Rectal smooth muscle tissue (tissue), 1 donor: ENCODE measurements around the gene ATP1A4.

Experiments used
- H3K27ac ChIP-seq: one replicate; pipeline ENCODE4 v1.7.0; 2013; ENCODE audit warnings: low read depth, low read length, inconsistent platforms
- H3K27me3 ChIP-seq: one replicate; pipeline ENCODE4 v1.7.0; 2013; ENCODE audit warnings: low read length; ENCODE audit not compliant: control insufficient read depth, insufficient read depth
- H3K36me3 ChIP-seq: one replicate; pipeline ENCODE4 v1.7.0; 2013; ENCODE audit warnings: low read length; ENCODE audit not compliant: control insufficient read depth, insufficient read depth
- H3K4me1 ChIP-seq: one replicate; pipeline ENCODE4 v1.7.0; 2013; ENCODE audit warnings: low read length; ENCODE audit not compliant: control insufficient read depth, insufficient read depth
- H3K4me3 ChIP-seq: one replicate; pipeline ENCODE4 v1.7.0; 2013; ENCODE audit warnings: low read length
- H3K9ac ChIP-seq: one replicate; pipeline ENCODE4 v1.7.0; 2013; ENCODE audit warnings: low read length

ATP1A4 gene

GRCh38 chr1:160158031-160158430, 6.6 kb downstream of the ATP1A4 start:
- Histone ChIP-seq H3K4me1 (no peaks in the 10 kb centered on the region), H3K9ac (no peak overlapping the region), H3K27ac (no peak overlapping the region), H3K4me3 (no peak overlapping the region), H3K36me3 (no peaks in the 10 kb centered on the region), H3K27me3 (no peaks in the 10 kb centered on the region)

- H3K27ac ChIP-seq: no peak overlapping the region
- H3K4me1 ChIP-seq: no peaks in the 10 kb centered on the region
- H3K36me3 ChIP-seq: no peaks in the 10 kb centered on the region
- no peak overlapping the region for H3K4me3 ChIP-seq
- no peaks in the 10 kb centered on the region for H3K27me3 ChIP-seq
- H3K9ac ChIP-seq: no peak overlapping the region
Observed at GRCh38 chr1:160158534-160158933, 7.1 kb downstream of the ATP1A4 start.

DNA sequence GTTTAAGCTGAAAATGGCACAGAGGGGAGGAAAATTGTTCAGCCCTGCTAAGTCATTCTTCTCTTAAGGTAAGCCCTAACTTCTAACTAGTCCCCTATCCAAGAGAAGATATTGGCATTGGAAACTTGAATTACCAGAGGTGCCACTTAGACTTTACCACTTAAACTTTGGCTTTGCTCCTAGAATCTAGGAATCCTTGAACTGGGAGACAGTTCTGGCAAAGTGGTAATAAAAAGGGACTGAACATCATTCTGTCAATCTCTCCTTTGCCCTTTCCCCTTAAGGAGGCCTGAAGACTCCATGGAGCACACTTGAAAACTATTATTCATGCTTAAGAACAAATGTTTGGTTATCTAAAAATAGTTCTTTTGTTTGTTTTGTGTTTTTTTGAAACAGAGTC, 8.4 kb downstream of the ATP1A4 start:
- H3K4me1 ChIP-seq: no peaks in the 10 kb centered on the region
- no peak overlapping the region for H3K27ac ChIP-seq
- no peaks in the 10 kb centered on the region for H3K27me3 ChIP-seq
- H3K36me3 ChIP-seq: no peaks in the 10 kb centered on the region
- no peak overlapping the region for H3K4me3 ChIP-seq
- no peak overlapping the region for H3K9ac ChIP-seq

GRCh38 chr1:160161965-160162705, 10.7 kb downstream of the ATP1A4 start:
- Histone ChIP-seq H3K36me3 (no peaks in the 10 kb centered on the region), H3K9ac (no peak overlapping the region), H3K4me3 (no peak overlapping the region), H3K27ac (no peak overlapping the region), H3K27me3 (no peaks in the 10 kb centered on the region), H3K4me1 (no peaks in the 10 kb centered on the region)

GRCh38 chr1:160162931-160163330, 11.5 kb downstream of the ATP1A4 start:
- Histone ChIP-seq H3K36me3 (no peaks in the 10 kb centered on the region), H3K9ac (no peak overlapping the region), H3K4me3 (no peak overlapping the region), H3K4me1 (no peaks in the 10 kb centered on the region), H3K27me3 (no peaks in the 10 kb centered on the region), H3K27ac (no peak overlapping the region)

DNA sequence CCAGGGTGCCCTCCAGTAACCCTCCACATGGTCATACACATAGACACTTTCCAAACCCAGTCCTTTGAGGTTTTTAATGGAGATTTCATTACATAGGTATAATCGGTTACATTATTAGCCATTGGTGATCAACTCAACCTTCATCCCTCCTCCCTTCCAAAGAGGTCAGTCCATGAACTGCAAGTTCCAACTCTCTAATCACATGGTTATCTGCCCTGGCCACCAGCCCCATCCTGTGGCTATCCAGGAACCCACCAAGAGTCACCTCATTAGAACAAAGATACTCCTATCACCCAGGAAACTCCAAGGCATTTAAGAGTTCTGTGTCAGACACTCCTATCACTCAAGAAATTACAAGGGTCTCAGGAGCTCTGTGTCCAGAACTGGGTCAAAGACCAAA, 12.2 kb downstream of the ATP1A4 start:
- no peaks in the 10 kb centered on the region for H3K4me1 ChIP-seq
- no peak overlapping the region for H3K9ac ChIP-seq
- H3K4me3 ChIP-seq: no peak overlapping the region
- H3K27ac ChIP-seq: no peak overlapping the region
- H3K27me3 ChIP-seq: no peaks in the 10 kb centered on the region
- H3K36me3 ChIP-seq: no peaks in the 10 kb centered on the region

DNA sequence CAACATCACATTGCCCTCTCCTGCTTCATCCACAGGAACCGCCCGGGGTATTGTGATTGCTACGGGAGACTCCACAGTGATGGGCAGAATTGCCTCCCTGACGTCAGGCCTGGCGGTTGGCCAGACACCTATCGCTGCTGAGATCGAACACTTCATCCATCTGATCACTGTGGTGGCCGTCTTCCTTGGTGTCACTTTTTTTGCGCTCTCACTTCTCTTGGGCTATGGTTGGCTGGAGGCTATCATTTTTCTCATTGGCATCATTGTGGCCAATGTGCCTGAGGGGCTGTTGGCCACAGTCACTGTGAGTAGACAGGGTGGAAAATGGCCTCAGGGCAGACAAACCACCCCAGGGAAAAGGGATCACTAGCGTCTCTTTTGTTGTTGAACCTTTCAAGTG, 12.7 kb downstream of the ATP1A4 start:
- Histone ChIP-seq H3K36me3 (no peaks in the 10 kb centered on the region), H3K9ac (no peak overlapping the region), H3K4me1 (no peaks in the 10 kb centered on the region), H3K27me3 (no peaks in the 10 kb centered on the region), H3K4me3 (no peak overlapping the region), H3K27ac (no peak overlapping the region)

- no peaks in the 10 kb centered on the region for H3K36me3 ChIP-seq
- no peak overlapping the region for H3K27ac ChIP-seq
Observed at GRCh38 chr1:160166166-160166868, 14.9 kb downstream of the ATP1A4 start.

GRCh38 chr1:160167056-160167455, 15.7 kb downstream of the ATP1A4 start:
- H3K36me3 ChIP-seq: no peaks in the 10 kb centered on the region
- H3K4me3 ChIP-seq: no peak overlapping the region
- no peaks in the 10 kb centered on the region for H3K27me3 ChIP-seq
- no peak overlapping the region for H3K9ac ChIP-seq
- no peaks in the 10 kb centered on the region for H3K4me1 ChIP-seq
- no peak overlapping the region for H3K27ac ChIP-seq

More at GRCh38 chr1:160166166-160166868, 14.9 kb downstream of the ATP1A4 start:
- Histone ChIP-seq H3K4me3 (no peak overlapping the region), H3K9ac (no peak overlapping the region), H3K27me3 (no peaks in the 10 kb centered on the region), H3K4me1 (no peaks in the 10 kb centered on the region)

GRCh38 chr1:160167580-160167979, 16.2 kb downstream of the ATP1A4 start:
- H3K27ac ChIP-seq: no peak overlapping the region
- H3K9ac ChIP-seq: no peak overlapping the region
- no peaks in the 10 kb centered on the region for H3K4me1 ChIP-seq
- H3K4me3 ChIP-seq: no peak overlapping the region
- H3K27me3 ChIP-seq: no peaks in the 10 kb centered on the region
- H3K36me3 ChIP-seq: no peaks in the 10 kb centered on the region

- Histone ChIP-seq H3K9ac (no peak overlapping the region), H3K4me3 (no peak overlapping the region), H3K36me3 (no peaks in the 10 kb centered on the region), H3K27ac (no peak overlapping the region), H3K4me1 (no peaks in the 10 kb centered on the region), H3K27me3 (no peaks in the 10 kb centered on the region)
Observed at GRCh38 chr1:160168016-160168415, 16.6 kb downstream of the ATP1A4 start.

GRCh38 chr1:160168609-160169369, 17.4 kb downstream of the ATP1A4 start:
- H3K4me3 ChIP-seq: no peak overlapping the region
- no peak overlapping the region for H3K27ac ChIP-seq
- H3K27me3 ChIP-seq: no peaks in the 10 kb centered on the region
- no peak overlapping the region for H3K9ac ChIP-seq
- H3K4me1 ChIP-seq: no peaks in the 10 kb centered on the region
- no peaks in the 10 kb centered on the region for H3K36me3 ChIP-seq
